IMR-90 (cell line): ENCODE measurements around the gene TAB2. TPM values are rescaled to one million over a fixed set of nuclear protein-coding genes. Genes with fewer than 3 reads are reported as not detected.

Experiments
- ATAC-seq: fragments of 200-7000 bp; cut with Tn5 transposase; 2 replicates; pipeline ENCODE4 v1.9.1; 2020; ENCODE audit warnings: low read depth, mild to moderate bottlenecking, moderate library complexity
- BruUV-seq: library from RNA; stranded (reverse); fragments of 400-500 nt; replicated peaks from 2 replicates; lab custom pipeline; 2021; lab: Mats Ljungman, UMichigan
- CTCF ChIA-PET: fragments of 300-600 bp; formaldehyde crosslinking; extraction: SDS; loops from one replicate; lab custom pipeline; 2021; ENCODE audit warnings: antibody characterized with exemption; lab: Yijun Ruan, JAX
- POLR2A ChIA-PET: fragments of 300-600 bp; sonication (Branson Sonifier 250); formaldehyde crosslinking; loops from one replicate; lab custom pipeline; 2022; ENCODE audit warnings: antibody characterized with exemption; ENCODE audit not compliant: unreplicated experiment; lab: Charles Lee
- DNase-seq: peaks from one replicate; pipeline ENCODE4 v3.0.0; 2013
- H2AFZ ChIP-seq: replicated peaks from 2 replicates; pipeline ENCODE3; 2013; ENCODE audit warnings: low read length, mild to moderate bottlenecking; ENCODE audit not compliant: poor library complexity
- H2AK5ac ChIP-seq: 2 replicates; pipeline ENCODE4 v1.6.1; 2013; ENCODE audit warnings: low read depth, low read length, inconsistent platforms
- H2AK9ac ChIP-seq: replicated peaks from 2 replicates; pipeline ENCODE3; 2013; ENCODE audit warnings: mild to moderate bottlenecking, low read depth, low read length, moderate library complexity; ENCODE audit not compliant: poor library complexity
- H2BK120ac ChIP-seq: 2 replicates; pipeline ENCODE4 v1.6.1; 2013; ENCODE audit warnings: low read depth, low read length, inconsistent platforms
- H2BK15ac ChIP-seq: 3 replicates; pipeline ENCODE4 v1.6.1; 2013; ENCODE audit warnings: low read depth, low read length, inconsistent platforms
- H2BK20ac ChIP-seq: 2 replicates; pipeline ENCODE4 v1.6.1; 2013; ENCODE audit warnings: low read depth, mild to moderate bottlenecking, inconsistent platforms, low read length, moderate library complexity
- H2BK5ac ChIP-seq: 2 replicates; pipeline ENCODE4 v1.6.1; 2013; ENCODE audit warnings: mild to moderate bottlenecking, low read depth, low read length, inconsistent platforms; ENCODE audit not compliant: poor library complexity, severe bottlenecking
- H3K14ac ChIP-seq: replicated peaks from 2 replicates; pipeline ENCODE4 v1.6.1; 2013; ENCODE audit warnings: low read depth, low read length, inconsistent platforms
- H3K18ac ChIP-seq: 2 replicates; pipeline ENCODE4 v1.6.1; 2013; ENCODE audit warnings: low read depth, low read length, control low read depth
- H3K23ac ChIP-seq: 2 replicates; pipeline ENCODE4 v1.6.1; 2013; ENCODE audit warnings: low read depth, low read length, inconsistent platforms
- H3K27ac ChIP-seq: 2 replicates; pipeline ENCODE4 v1.5.1; 2013; ENCODE audit warnings: mild to moderate bottlenecking, control low read depth, low read length; ENCODE audit not compliant: insufficient read depth
- H3K27me3 ChIP-seq: 2 replicates; pipeline ENCODE4 v1.6.1; 2013; ENCODE audit warnings: low read length; ENCODE audit not compliant: control insufficient read depth, insufficient read depth
- H3K36me3 ChIP-seq: 2 replicates; pipeline ENCODE4 v1.6.1; 2013; ENCODE audit warnings: low read length, mixed read lengths; ENCODE audit not compliant: control insufficient read depth, insufficient read depth
- H3K4ac ChIP-seq: 2 replicates; pipeline ENCODE4 v1.6.1; 2013; ENCODE audit warnings: low read depth, low read length, inconsistent platforms
- H3K4me1 ChIP-seq: 2 replicates; pipeline ENCODE4 v1.6.1; 2013; ENCODE audit warnings: low read length, mixed read lengths; ENCODE audit not compliant: control insufficient read depth, insufficient read depth
- H3K4me2 ChIP-seq: 2 replicates; pipeline ENCODE4 v1.6.1; 2013; ENCODE audit warnings: low read depth, mild to moderate bottlenecking, control low read depth, low read length, moderate library complexity
- H3K4me3 ChIP-seq: 2 replicates; pipeline ENCODE4 v1.5.1; 2013; ENCODE audit warnings: low read depth, mild to moderate bottlenecking, control low read depth, low read length, moderate library complexity; ENCODE audit not compliant: insufficient read depth
- H3K56ac ChIP-seq: 2 replicates; pipeline ENCODE4 v1.6.1; 2013; ENCODE audit warnings: low read length, inconsistent platforms; ENCODE audit not compliant: insufficient read depth; ENCODE audit errors: extremely low read depth
- H3K79me1 ChIP-seq, 2 experiments: 2 replicates each; pipeline ENCODE4 v1.6.1; 2013; ENCODE audit warnings: low read length in 2 of 2, inconsistent platforms in 1 of 2, low read depth in 1 of 2
- H3K9ac ChIP-seq: 2 replicates; pipeline ENCODE4 v1.6.1; 2013; ENCODE audit warnings: low read depth, low read length, control low read depth
- H3K9me1 ChIP-seq: 2 replicates; pipeline ENCODE4 v1.6.1; 2013; ENCODE audit warnings: low read length, inconsistent platforms; ENCODE audit not compliant: insufficient read depth
- H3K9me3 ChIP-seq: 2 replicates; pipeline ENCODE4 v1.6.1; 2013; ENCODE audit warnings: low read length; ENCODE audit not compliant: control insufficient read depth, insufficient read depth
- H4K20me1 ChIP-seq: 2 replicates; pipeline ENCODE4 v1.6.1; 2013; ENCODE audit warnings: low read length, inconsistent platforms; ENCODE audit not compliant: insufficient read depth
- H4K5ac ChIP-seq: 2 replicates; pipeline ENCODE4 v1.6.1; 2013; ENCODE audit warnings: mild to moderate bottlenecking, low read depth, low read length, control low read depth
- H4K8ac ChIP-seq, 2 experiments: 2 replicates each; pipeline ENCODE4 v1.6.1; 2013; ENCODE audit warnings: low read depth in 2 of 2, low read length in 2 of 2, control low read depth in 1 of 2, inconsistent platforms in 1 of 2
- H4K91ac ChIP-seq: 2 replicates; pipeline ENCODE4 v1.6.1; 2013; ENCODE audit warnings: low read depth, low read length, inconsistent platforms; ENCODE audit not compliant: insufficient read depth
- ELK1 ChIP-seq: fragments of 150-350 bp; IDR thresholded peaks from 2 replicates; pipeline ENCODE4 v1.6.1; 2016; ENCODE audit warnings: low read depth, mild to moderate bottlenecking, low read length, moderate library complexity, borderline replicate concordance
- NFE2L2 ChIP-seq: fragments of 150-350 bp; IDR thresholded peaks from 2 replicates; pipeline ENCODE4 v1.6.1; 2016; ENCODE audit warnings: low read depth, mild to moderate bottlenecking, low read length
- WGBS, 2 experiments: methylation state at CpG; one replicate each; pipeline versions ENCODE4 v1.1.5 to v1.1.7; 2013; ENCODE audit warnings: missing lambda C conversion rate in 2 of 2; ENCODE audit not compliant: insufficient read length in 1 of 2; ENCODE audit errors: extremely low coverage in 2 of 2; 5-methylcytosine and 5-hydroxymethylcytosine counted together
- dilution Hi-C: fragments of 300-500 bp; cut with HindIII; formaldehyde crosslinking; loops from one replicate; pipeline ENCODE4 v1.14.3; 2018; ENCODE audit warnings: low sequenced_read_pairs; ENCODE audit not compliant: unreplicated experiment
- in situ Hi-C: fragments of 300-500 bp; cut with MboI; formaldehyde crosslinking; loops from 3 replicates; pipeline ENCODE4 v1.14.3; 2019; ENCODE audit warnings: low sequenced_read_pairs, inconsistent platforms, mixed read lengths
- intact Hi-C: fragments of 100-400 bp; cut with micrococcal nuclease; formaldehyde crosslinking; loops from 2 replicates; pipeline ENCODE4 v1.10.0; 2022
- polyA plus RNA-seq, 3 experiments: library from polyadenylated mRNA; depleted of rRNA; stranded (reverse); fragments of >200 nt; gene quantifications; 2 replicates each; pipeline ENCODE4 v1.2.3, GENCODE V29; 2012; ENCODE audit warnings: low replicate concordance in 1 of 3
- total RNA-seq: library from RNA; depleted of rRNA; stranded (reverse); fragments of >200 nt; gene quantifications from 2 replicates; pipeline ENCODE4 v1.2.3, GENCODE V29; 2012

Gene TAB2
- total and polyA plus RNA-seq, 2 of the 4 experiments (the other 2 are of a cell fraction) = 20.8 to 25.3 TPM

GRCh38 chr6:149392093-149392492, 74.6 kb downstream of the TAB2 start:
- H2BK15ac ChIP-seq = no peak overlapping the region
- CTCF ChIA-PET = interaction anchor here (0.6 kb wide), 1 partner anchor 9 kb away, joined by 4 read pairs; no protein-coding TSS in a partner anchor
- no peak for DNase-seq

More at GRCh38 chr6:149392093-149392492, 74.6 kb downstream of the TAB2 start:
- Histone ChIP-seq H3K23ac (peak overlapping the region; percentile 58; the same call in 1 of the 2 replicates), H4K91ac (no peak overlapping the region), H3K4me2 (no peak overlapping the region), H3K9me1 (peaks cover 4% of the 10 kb centered on the region), H3K14ac (peak overlapping the region; percentile 38; the same call in 1 of the 2 replicates), H3K79me1 (peaks cover 22 to 39% of the 10 kb centered on the region in 2 experiments), H3K4ac (no peak overlapping the region), H3K9me3 (no peaks in the 10 kb centered on the region), H4K20me1 (peaks cover 25% of the 10 kb centered on the region; the same call in 1 of the 2 replicates), H3K4me1 (peaks cover 3% of the 10 kb centered on the region), H2AFZ (no peak overlapping the region), H3K27me3 (no peaks in the 10 kb centered on the region), H2AK9ac (no peak overlapping the region), H4K8ac (no peak overlapping the region), H3K27ac (no peak overlapping the region), H3K18ac (no peak overlapping the region; the same call in 1 of the 2 replicates), H3K9ac (no peak overlapping the region), H3K4me3 (no peak overlapping the region), H2BK5ac (no peak overlapping the region), H2BK120ac (no peak overlapping the region), H3K36me3 (peaks cover 8% of the 10 kb centered on the region), H4K5ac (no peak overlapping the region), H2AK5ac (no peak overlapping the region), H3K56ac (no peak overlapping the region), H2BK20ac (no peak overlapping the region)
- no TSS peak for BruUV-seq
- intact Hi-C loops (no loop called here), dilution Hi-C loops (no loop called here), in situ Hi-C loops (no loop called here)
- POLR2A ChIA-PET = no interaction called here
- TF ChIP-seq NFE2L2 (no peak), ELK1 (no peak)
- no peak for ATAC-seq
- WGBS, 2 experiments = 100% methylated on average over 3 of the region's 6 CpGs; no CpG with 5 or more reads in 1 of the 2 experiments
